Duodenal mucosa (tissue), 2 donors: ENCODE measurements around the gene SLC22A2.

Source experiments
- H3K27ac ChIP-seq: one replicate; pipeline ENCODE4 v1.7.0; 2013; ENCODE audit warnings: low read depth, low read length
- H3K27me3 ChIP-seq, 2 donors: one replicate each; pipeline ENCODE4 v1.7.0; 2013; ENCODE audit warnings: low read length in 2 of 2, control low read depth in 1 of 2; ENCODE audit not compliant: insufficient read depth in 2 of 2, control insufficient read depth in 1 of 2
- H3K36me3 ChIP-seq, 2 donors: one replicate each; pipeline ENCODE4 v1.7.0; 2013; ENCODE audit warnings: low read length in 2 of 2, control low read depth in 1 of 2; ENCODE audit not compliant: insufficient read depth in 2 of 2, control insufficient read depth in 1 of 2
- H3K4me1 ChIP-seq, 2 donors: one replicate each; pipeline ENCODE4 v1.7.0; 2013; ENCODE audit warnings: low read length in 2 of 2, control low read depth in 1 of 2; ENCODE audit not compliant: insufficient read depth in 2 of 2, control insufficient read depth in 1 of 2
- H3K4me3 ChIP-seq, 2 donors: one replicate each; pipeline ENCODE4 v1.7.0; 2013; ENCODE audit warnings: low read length in 2 of 2, low read depth in 1 of 2
- H3K9ac ChIP-seq, 2 donors: one replicate each; pipeline ENCODE4 v1.7.0; 2013; ENCODE audit warnings: low read length in 2 of 2, low read depth in 1 of 2
- H3K9me3 ChIP-seq, 2 donors: one replicate each; pipeline ENCODE4 v1.7.0; 2013; ENCODE audit warnings: low read length in 2 of 2, control low read depth in 1 of 2; ENCODE audit not compliant: control insufficient read depth in 1 of 2

Gene SLC22A2

DNA sequence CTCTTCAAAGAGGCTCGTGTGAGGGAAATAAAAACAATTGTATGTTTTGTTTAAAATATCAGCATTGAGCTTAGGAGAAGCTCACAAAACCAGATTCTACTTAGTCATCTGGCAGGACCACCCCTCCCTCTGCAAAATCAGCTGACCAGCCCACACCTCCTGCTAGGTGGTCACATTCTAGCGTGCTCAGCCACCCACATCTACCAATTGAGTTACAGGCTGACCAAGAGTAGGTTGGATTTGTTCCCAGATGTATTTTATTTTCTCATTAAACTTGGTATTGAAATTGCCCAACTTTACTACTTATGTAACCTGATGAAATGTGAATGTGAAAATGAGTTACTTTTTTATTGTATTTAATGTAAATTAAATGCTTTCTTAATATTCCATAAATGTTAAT lies 56.2 kb downstream of the SLC22A2 start:
- Histone ChIP-seq H3K27me3 (no peaks in the 10 kb centered on the region), H3K36me3 (no peaks in the 10 kb centered on the region), H3K4me1 (no peaks in the 10 kb centered on the region), H3K27ac (no peak overlapping the region), H3K9ac (no peak overlapping the region), H3K4me3 (no peak overlapping the region), H3K9me3 (peaks cover 1 to 2% of the 10 kb centered on the region in 2 donors)

- H3K9me3 ChIP-seq = no peaks in the 10 kb centered on the region
- H3K27ac ChIP-seq = no peak overlapping the region
- no peaks in the 10 kb centered on the region for H3K27me3 ChIP-seq
- no peaks in the 10 kb centered on the region for H3K4me1 ChIP-seq
- no peak overlapping the region for H3K9ac ChIP-seq
- no peaks in the 10 kb centered on the region for H3K36me3 ChIP-seq
- H3K4me3 ChIP-seq = no peak overlapping the region
Measured at GRCh38 chr6:160201061-160201460, 57.6 kb downstream of the SLC22A2 start.

GRCh38 chr6:160198606-160199211 lies 59.9 kb downstream of the SLC22A2 start:
- Histone ChIP-seq H3K4me3 (peak overlapping the region in 1 of 2 donors; percentile 25), H3K27me3 (no peaks in the 10 kb centered on the region), H3K9me3 (peaks cover 4 to 13% of the 10 kb centered on the region in 2 donors), H3K36me3 (no peaks in the 10 kb centered on the region), H3K9ac (no peak overlapping the region), H3K4me1 (no peaks in the 10 kb centered on the region), H3K27ac (no peak overlapping the region)

- Histone ChIP-seq H3K27me3 (no peaks in the 10 kb centered on the region), H3K4me1 (no peaks in the 10 kb centered on the region), H3K27ac (no peak overlapping the region), H3K4me3 (no peak overlapping the region), H3K36me3 (no peaks in the 10 kb centered on the region), H3K9ac (no peak overlapping the region), H3K9me3 (peaks cover 8 to 13% of the 10 kb centered on the region in 2 donors)
Measured at GRCh38 chr6:160197662-160198061, 61.0 kb downstream of the SLC22A2 start.

DNA sequence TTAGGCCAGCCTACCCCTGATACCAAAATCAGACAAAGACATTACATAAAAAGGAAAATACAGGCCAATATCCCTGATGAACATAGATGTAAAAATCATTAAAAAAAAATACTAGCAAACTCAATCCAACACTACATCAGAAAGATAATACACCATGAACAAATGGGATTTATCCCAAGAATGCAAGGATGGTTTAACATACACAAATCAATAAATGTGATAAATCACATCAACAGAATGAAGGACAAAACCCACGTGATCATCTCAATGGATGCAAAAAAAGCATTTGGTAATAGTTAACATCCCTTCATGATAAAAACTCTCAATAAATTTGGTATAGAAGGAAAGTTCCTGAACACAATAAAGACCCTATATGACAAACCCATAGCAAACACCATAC lies 63.8 kb downstream of the SLC22A2 start:
- H3K9me3 ChIP-seq = peaks cover 8 to 13% of the 10 kb centered on the region in 2 donors
- H3K4me1 ChIP-seq = no peaks in the 10 kb centered on the region
- H3K36me3 ChIP-seq = no peaks in the 10 kb centered on the region
- no peaks in the 10 kb centered on the region for H3K27me3 ChIP-seq
- no peak overlapping the region for H3K9ac ChIP-seq
- H3K4me3 ChIP-seq = no peak overlapping the region
- H3K27ac ChIP-seq = no peak overlapping the region

DNA sequence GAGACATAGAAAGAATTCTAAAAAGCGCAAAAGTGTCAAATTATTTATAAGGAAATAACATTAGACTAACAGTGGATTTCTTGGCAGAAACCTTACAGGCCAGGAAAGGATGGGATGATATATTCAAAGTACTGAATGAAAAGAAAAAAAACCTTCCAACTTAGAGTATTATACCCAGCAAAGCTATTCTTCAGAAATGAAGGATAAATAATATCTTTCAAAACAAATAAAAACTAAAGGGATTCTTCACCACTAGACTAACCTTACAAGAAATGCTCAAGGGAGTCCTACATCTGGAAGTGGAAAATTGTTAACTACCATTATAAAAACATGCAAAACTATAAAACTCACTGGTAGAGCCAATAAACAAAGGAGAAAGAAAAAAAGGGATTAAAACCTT lies 65.8 kb downstream of the SLC22A2 start:
- Histone ChIP-seq H3K27me3 (no peaks in the 10 kb centered on the region), H3K4me1 (no peaks in the 10 kb centered on the region), H3K9me3 (peaks cover 8 to 13% of the 10 kb centered on the region in 2 donors), H3K36me3 (no peaks in the 10 kb centered on the region), H3K4me3 (no peak overlapping the region), H3K9ac (no peak overlapping the region), H3K27ac (no peak overlapping the region)

DNA sequence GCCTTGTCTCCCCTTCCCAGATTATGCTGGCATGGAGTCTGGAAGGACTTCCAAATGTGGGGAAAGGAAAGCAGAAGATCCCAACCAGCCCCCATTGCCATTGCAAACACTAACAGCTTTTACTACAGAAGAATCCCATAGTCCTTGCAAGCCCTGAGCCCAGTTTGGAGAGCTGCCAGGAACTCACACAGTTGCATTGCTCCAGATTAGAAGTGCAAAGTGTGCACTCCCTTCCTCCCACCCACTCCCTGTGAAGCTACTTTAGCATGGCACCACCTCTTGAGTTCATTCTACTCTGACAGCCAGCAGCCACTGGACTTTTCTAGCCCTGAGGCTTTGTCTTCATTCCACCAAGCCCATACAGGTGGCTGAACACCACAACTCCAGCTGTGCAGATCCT lies 67.6 kb downstream of the SLC22A2 start:
- H3K9ac ChIP-seq = no peak overlapping the region
- no peaks in the 10 kb centered on the region for H3K4me1 ChIP-seq
- peaks cover 8 to 13% of the 10 kb centered on the region in 2 donors for H3K9me3 ChIP-seq
- H3K27me3 ChIP-seq = no peaks in the 10 kb centered on the region
- H3K4me3 ChIP-seq = no peak overlapping the region
- no peaks in the 10 kb centered on the region for H3K36me3 ChIP-seq
- H3K27ac ChIP-seq = no peak overlapping the region

- Histone ChIP-seq H3K9ac (no peak overlapping the region), H3K4me1 (no peaks in the 10 kb centered on the region), H3K27me3 (no peaks in the 10 kb centered on the region), H3K27ac (no peak overlapping the region), H3K4me3 (no peak overlapping the region), H3K9me3 (peaks cover 7 to 8% of the 10 kb centered on the region in 2 donors), H3K36me3 (no peaks in the 10 kb centered on the region)
Measured at GRCh38 chr6:160190081-160190480, 68.5 kb downstream of the SLC22A2 start.

- Histone ChIP-seq H3K9ac (no peak overlapping the region), H3K4me1 (no peaks in the 10 kb centered on the region), H3K27me3 (no peaks in the 10 kb centered on the region), H3K27ac (no peak overlapping the region), H3K4me3 (no peak overlapping the region), H3K36me3 (no peaks in the 10 kb centered on the region), H3K9me3 (peaks cover 0 to 5% of the 10 kb centered on the region in 2 donors)
Measured at GRCh38 chr6:160188773-160189172, 69.8 kb downstream of the SLC22A2 start.

GRCh38 chr6:160180706-160181105 lies 77.9 kb downstream of the SLC22A2 start:
- no peak overlapping the region for H3K27ac ChIP-seq
- H3K27me3 ChIP-seq = no peaks in the 10 kb centered on the region
- H3K9me3 ChIP-seq = no peaks in the 10 kb centered on the region
- no peak overlapping the region for H3K4me3 ChIP-seq
- H3K36me3 ChIP-seq = no peaks in the 10 kb centered on the region
- no peaks in the 10 kb centered on the region for H3K4me1 ChIP-seq
- H3K9ac ChIP-seq = no peak overlapping the region

DNA sequence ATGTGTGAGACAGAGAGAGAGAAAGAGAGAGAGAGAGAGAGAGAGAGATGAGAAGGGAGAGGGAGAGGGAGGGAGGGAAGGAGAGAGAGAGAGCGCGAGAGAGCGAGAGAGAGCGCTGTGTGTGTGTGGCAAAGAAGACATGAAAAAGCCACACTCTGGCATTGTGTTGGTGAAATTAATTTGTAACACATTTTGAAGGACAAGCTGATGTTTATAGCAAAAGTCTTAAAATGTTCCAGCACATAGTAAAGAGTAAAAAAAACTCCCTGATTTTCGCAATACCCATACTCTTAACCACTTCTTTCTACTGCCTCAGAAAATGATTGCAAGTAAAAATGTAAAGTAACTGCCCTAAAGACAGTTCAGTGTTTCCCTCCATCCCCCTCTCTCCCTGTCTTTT lies 80.3 kb downstream of the SLC22A2 start:
- H3K4me3 ChIP-seq = no peak overlapping the region
- H3K27ac ChIP-seq = no peak overlapping the region
- no peaks in the 10 kb centered on the region for H3K36me3 ChIP-seq
- H3K9ac ChIP-seq = no peak overlapping the region
- no peaks in the 10 kb centered on the region for H3K4me1 ChIP-seq
- H3K27me3 ChIP-seq = no peaks in the 10 kb centered on the region
- H3K9me3 ChIP-seq = no peaks in the 10 kb centered on the region
